AG04450 (cell line): ENCODE data around the gene IGF1. TPM values are rescaled to one million over a fixed set of nuclear protein-coding genes. Genes with fewer than 3 reads are reported as not detected.

Experiments
- CTCF ChIA-PET: fragments of 300-600, 350-600 bp; formaldehyde crosslinking; extraction: SDS; loops from one replicate; lab custom pipeline; 2022; ENCODE audit warnings: antibody characterized with exemption, inconsistent platforms; lab: Charles Lee
- POLR2A ChIA-PET: fragments of 350-600 bp; formaldehyde crosslinking; extraction: SDS; loops from one replicate; lab custom pipeline; 2021; ENCODE audit warnings: antibody characterized with exemption, inconsistent platforms; lab: Yijun Ruan, JAX
- DNase-seq: peaks from one replicate; pipeline ENCODE4 v3.0.0-alpha.2; 2011; ENCODE audit warnings: low read depth, low spot score
- H3K27ac ChIP-seq: one replicate; pipeline ENCODE4 v1.5.1; 2012; ENCODE audit warnings: low read depth, low read length, control low read depth
- H3K27me3 ChIP-seq: one replicate; pipeline ENCODE4 v1.6.0; 2012; ENCODE audit warnings: low read length; ENCODE audit not compliant: control insufficient read depth, insufficient read depth
- H3K4me3 ChIP-seq: 2 replicates; pipeline ENCODE4 v1.5.1; 2011; ENCODE audit warnings: mild to moderate bottlenecking, low read depth, low read length, control low read depth
- H3K9me3 ChIP-seq: 2 replicates; pipeline ENCODE4 v1.5.1; 2012; ENCODE audit warnings: low read length; ENCODE audit not compliant: control insufficient read depth, insufficient read depth
- CTCF ChIP-seq: IDR thresholded peaks from 2 replicates; pipeline ENCODE4 v1.5.1; 2011; ENCODE audit warnings: low read depth, low read length, control low read depth, inconsistent platforms
- polyA plus RNA-seq: library from polyadenylated mRNA; depleted of rRNA; stranded (reverse); fragments of >200 nt; gene quantifications from 2 replicates; pipeline ENCODE4 v1.2.3, GENCODE V29; 2011

IGF1 gene
- polyA plus RNA-seq, 1 experiment = 0.01 TPM

DNA sequence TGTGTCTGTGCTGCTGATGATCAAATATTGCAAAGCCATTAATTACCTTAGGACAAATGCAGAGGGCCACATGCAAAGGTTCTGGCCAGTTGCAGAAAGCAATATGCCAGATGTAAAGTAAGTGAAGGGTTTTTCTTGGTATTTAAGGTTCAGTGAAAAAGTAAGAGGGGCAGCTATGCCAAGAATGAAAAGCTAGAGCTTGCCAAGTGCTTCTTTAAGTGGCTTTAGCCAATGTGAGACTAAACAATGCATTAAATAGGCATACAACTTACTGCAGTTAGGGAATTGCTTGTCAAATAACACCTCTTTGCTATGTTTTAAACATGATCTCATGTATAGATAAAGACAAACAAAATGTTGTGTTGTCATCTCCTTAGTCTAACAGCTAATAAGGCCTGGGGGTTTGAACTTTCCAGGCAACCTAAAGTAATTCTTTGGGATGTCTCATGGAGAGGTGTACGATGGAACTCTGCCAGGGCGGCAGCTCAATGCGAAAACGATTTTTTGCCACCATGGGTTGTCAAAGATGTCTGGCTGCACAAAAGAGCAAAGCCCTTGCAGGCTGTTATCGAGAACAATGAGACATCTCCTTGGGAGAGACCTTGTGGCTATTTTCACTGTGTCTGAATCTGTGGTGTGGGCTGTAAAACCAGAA is 12.0 kb downstream of the IGF1 start:
- no peak for TF ChIP-seq CTCF
- no peaks in the 10 kb centered on the region for H3K9me3 ChIP-seq
- ChIA-PET CTCF (interaction anchor here (5.5 kb wide), 1 partner anchor 15 kb away, joined by 66 read pairs; no protein-coding TSS in a partner anchor), POLR2A (no interaction called here)
- H3K4me3 ChIP-seq = no peak overlapping the region
- no peaks in the 10 kb centered on the region for H3K27me3 ChIP-seq
- no peak for DNase-seq
- no peak overlapping the region for H3K27ac ChIP-seq

- no peak overlapping the region for H3K27ac ChIP-seq
- no peak overlapping the region for H3K4me3 ChIP-seq
- no peak for TF ChIP-seq CTCF
- no peak for DNase-seq
- no peaks in the 10 kb centered on the region for H3K9me3 ChIP-seq
- CTCF ChIA-PET = no interaction called here
- H3K27me3 ChIP-seq = no peaks in the 10 kb centered on the region
- POLR2A ChIA-PET = no interaction called here
Observed at GRCh38 chr12:102465762-102466560, 14.4 kb downstream of the IGF1 start.

- DNase-seq = no peak
- TF ChIP-seq CTCF = no peak
- H3K27ac ChIP-seq = no peak overlapping the region
- no peaks in the 10 kb centered on the region for H3K9me3 ChIP-seq
- ChIA-PET CTCF (interaction anchor here (4.0 kb wide), 1 partner anchor 20 kb away, joined by 44 read pairs; no protein-coding TSS in a partner anchor), POLR2A (no interaction called here)
- no peaks in the 10 kb centered on the region for H3K27me3 ChIP-seq
- no peak overlapping the region for H3K4me3 ChIP-seq
Observed at GRCh38 chr12:102463659-102464249, 16.6 kb downstream of the IGF1 start.

- H3K9me3 ChIP-seq = no peaks in the 10 kb centered on the region
- DNase-seq = no peak
- TF ChIP-seq CTCF = no peak
- ChIA-PET CTCF (interaction anchor here (4.0 kb wide), 1 partner anchor 21 kb away, joined by 44 read pairs; no protein-coding TSS in a partner anchor), POLR2A (no interaction called here)
- H3K4me3 ChIP-seq = no peak overlapping the region
- no peak overlapping the region for H3K27ac ChIP-seq
- H3K27me3 ChIP-seq = no peaks in the 10 kb centered on the region
Observed at GRCh38 chr12:102462795-102463465, 17.4 kb downstream of the IGF1 start.
